Dermis microvascular lymphatic vessel endothelial cell (primary cell): Measurements from ENCODE around the gene SLC13A1. TPM values are rescaled to one million over a fixed set of nuclear protein-coding genes. Genes with fewer than 3 reads are reported as not detected.

Experiments
- DNase-seq, 2 donors: peaks; one replicate each; pipeline versions ENCODE4 v3.0.0 to v3.0.0-alpha.2; 2010; ENCODE audit warnings: low read depth in 2 of 2
- total RNA-seq: library from RNA; depleted of rRNA; stranded (reverse); fragments of >200 nt; gene quantifications from 2 replicates; pipeline ENCODE4 v1.2.1, GENCODE V29; 2014

The SLC13A1 gene
- total RNA-seq, 1 donor from 2014 or later: not detected

DNA sequence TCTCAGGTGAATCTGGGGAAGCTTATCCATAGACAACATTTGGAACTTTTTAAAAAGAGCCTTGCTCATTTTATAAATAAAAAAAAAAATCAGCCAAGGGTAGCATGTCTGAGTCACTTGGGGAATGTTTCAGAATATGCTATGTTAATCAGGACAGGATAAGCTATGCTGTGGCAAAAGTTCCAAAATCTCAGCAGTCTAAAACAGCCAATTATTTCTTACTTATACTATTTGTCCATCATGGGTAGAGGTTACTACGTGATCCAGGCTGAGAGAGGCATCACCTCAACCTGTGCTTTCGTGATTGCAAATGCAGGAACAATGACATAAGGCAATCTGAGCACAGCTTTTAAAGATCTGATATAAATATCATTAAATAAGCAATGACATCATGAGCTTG, 6.5 kb downstream of the SLC13A1 start:
- no peak for DNase-seq

DNA sequence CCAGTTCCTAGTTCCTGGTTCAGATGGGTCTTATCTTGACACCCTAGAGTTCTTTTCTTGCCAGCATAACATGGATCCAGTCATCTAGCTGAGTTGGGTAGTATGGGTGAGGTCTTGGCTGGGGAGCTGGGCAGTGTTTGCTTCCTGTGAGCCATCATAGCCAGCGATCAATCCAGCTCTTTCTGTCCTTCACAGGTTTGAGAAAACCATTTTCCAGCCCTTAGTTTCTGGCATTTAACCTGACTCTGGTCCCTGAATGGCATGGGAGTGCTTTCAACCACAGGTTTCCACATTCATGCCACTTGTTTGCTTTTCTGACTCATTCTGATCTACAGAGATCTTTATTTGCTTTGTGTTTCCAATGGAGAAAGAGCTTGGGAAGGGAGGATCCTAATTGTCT, 8.6 kb downstream of the SLC13A1 start:
- DNase-seq: no peak

- peak in 1 of 2 donors; percentile 2 for DNase-seq
Measured at GRCh38 chr7:123190109-123190831, 9.5 kb downstream of the SLC13A1 start.

DNA sequence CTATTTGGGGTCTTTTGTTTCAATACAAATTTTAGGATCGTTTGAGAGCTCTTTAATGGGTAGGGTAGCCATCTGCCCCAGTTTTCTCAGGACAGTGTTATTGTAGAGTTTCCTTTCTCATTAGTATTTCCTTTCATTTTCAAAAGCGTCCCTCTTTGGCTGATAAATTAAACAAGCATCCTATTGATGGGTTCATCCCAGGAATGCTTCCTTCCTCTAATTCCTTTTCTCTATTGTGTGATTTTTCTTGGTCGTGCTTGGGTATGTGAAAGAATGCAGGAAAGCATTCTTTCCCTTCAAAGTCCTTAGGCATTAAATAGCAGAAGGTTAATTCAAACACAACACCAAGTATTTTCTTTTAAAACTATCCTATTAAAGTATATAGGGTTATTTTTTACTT, 14.0 kb downstream of the SLC13A1 start:
- no peak for DNase-seq

GRCh38 chr7:123184271-123184670, 15.5 kb downstream of the SLC13A1 start:
- no peak for DNase-seq

GRCh38 chr7:123183431-123183830, 16.3 kb downstream of the SLC13A1 start:
- DNase-seq: no peak

DNA sequence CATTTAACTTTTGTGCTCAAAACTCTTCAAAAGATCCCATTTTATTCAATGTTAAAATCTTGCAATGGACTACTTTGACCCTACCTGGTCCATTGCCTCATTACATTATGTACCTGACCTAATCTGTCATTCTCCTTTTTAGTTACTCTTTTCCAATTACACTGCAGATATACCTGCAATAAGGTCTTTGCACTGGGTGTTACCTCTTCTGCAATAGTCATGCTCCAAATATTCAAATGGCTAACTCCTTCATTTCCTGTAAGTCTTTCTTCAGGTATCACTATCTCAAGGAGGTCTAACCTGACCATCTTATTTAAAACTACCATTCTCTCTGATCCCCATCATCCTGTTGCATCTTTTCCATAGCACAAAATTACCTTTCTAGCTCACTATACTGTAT, 22.3 kb downstream of the SLC13A1 start:
- no peak for DNase-seq

- no peak for DNase-seq
Measured at GRCh38 chr7:123170333-123171246, 29.2 kb downstream of the SLC13A1 start.

DNA sequence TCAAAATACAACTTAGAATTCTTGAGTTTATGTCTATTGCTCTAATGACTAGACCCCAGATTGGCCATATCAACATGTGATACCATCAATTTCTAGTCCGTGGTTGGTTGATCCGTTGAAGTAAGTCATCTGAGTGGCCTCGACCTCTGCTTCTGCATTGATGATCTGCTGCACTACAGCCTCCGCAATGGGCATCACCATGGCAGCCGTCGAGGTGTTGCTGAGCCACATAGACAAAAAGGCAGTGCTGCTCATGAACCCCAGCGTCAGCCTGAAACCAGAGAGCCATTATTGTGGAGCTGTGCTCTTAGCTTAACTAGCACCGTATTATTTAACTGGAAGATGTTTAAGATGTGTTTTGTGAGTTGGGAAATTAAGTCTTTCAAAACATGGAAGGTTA, 30.7 kb downstream of the SLC13A1 start:
- DNase-seq: no peak

DNA sequence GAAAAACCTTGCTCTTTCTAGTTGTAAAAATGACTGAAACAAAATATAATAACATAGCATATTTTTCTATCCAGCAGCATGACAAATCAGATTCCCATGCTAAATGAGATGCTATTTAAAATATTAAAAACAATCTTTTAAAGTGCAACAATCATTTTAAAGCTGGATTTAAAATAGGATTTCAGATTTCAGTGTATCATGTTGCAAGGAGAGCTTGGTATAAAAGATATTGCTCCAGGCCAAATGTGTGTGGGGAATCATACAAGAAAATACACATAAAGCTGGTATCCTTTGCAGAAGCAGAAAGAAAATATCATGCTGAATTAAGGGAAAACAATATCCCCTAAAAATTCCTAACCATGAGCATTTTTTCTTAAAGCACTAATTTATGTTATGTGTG, 42.2 kb downstream of the SLC13A1 start:
- no peak for DNase-seq

DNA sequence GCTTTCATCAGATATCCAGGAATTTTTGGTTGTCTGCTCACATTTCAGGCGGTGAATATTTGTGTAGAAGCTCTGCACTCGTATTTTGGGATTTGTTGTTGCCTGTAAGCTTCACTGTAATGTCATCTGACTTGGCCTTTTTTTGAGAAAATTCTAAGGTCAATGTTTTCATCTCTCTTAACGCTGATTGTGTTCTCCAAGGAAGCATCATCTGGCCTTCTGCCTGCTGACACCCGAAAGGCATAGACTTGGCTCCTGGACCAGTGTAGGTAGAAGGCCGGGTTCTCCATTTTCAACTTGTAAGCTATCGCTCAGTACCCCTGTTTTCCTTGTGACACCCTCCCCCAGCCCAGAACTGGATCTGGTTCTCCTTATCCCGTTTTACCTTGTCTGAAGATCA, 44.2 kb downstream of the SLC13A1 start:
- no peak for DNase-seq

GRCh38 chr7:123154231-123154860, 45.4 kb downstream of the SLC13A1 start:
- DNase-seq: peak; percentile 83 to 88

GRCh38 chr7:123151443-123151842, 48.3 kb downstream of the SLC13A1 start:
- no peak for DNase-seq

DNA sequence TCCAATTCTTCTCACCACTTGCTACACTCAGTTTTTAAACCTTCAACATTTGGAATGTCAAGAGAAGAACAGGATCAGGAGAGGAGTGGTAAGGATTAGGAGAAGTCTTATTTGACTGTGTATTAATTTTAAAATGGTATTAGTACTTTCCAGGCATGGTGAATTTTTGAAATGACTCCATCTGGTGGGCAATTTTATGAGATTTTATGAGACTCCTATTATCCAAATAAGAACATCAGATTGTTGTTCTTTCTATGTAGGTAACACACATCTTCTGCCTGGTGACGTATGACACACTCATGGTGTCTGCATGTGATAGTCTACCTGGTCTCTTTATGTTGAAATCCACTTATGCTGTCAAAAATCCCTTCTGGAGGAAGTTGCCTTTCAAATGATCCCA, 51.0 kb downstream of the SLC13A1 start:
- peak; percentile 12 to 13 for DNase-seq

GRCh38 chr7:123143252-123144006, 56.3 kb downstream of the SLC13A1 start:
- DNase-seq: no peak

- DNase-seq: no peak
Measured at GRCh38 chr7:123140561-123140960, 59.2 kb downstream of the SLC13A1 start.

DNA sequence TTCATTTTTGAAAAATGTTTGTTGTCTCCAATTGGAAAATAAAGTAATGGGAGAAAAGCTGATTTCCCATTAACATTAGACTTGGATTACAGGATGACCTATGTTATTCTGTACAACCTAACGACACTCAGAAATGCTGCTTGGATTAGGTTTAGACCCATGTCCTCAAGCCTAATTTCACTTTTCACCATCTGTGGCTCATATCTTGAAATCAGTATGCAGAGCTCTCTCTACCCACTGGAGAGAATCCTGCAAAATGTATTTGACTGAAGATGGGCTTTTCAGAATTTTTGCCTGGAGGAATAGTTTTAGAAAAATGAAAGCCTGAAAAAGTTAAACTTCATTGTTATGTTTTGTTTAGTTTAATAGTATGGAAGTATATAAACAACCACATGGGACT, 63.8 kb downstream of the SLC13A1 start:
- DNase-seq: no peak

DNA sequence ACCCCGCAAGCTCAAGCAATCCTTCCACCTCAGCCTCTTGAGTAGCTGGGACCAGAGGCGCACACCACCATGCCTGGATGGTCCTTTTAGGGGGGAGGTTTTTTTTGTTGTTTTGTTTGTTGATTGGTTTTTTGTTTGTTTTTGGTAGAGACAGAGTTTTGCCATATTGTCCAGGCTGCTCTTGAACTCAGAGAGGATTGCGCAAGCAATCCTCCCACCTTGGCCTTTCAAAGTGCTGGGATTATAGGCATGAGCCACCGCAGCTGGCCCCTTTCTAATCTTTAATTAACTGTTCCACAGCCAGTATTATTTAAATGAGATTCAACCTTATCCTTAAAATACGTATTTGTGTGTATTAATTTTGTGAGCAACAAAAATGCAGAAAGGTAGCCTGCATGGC, 65.8 kb downstream of the SLC13A1 start:
- no peak for DNase-seq

- no peak for DNase-seq
Measured at GRCh38 chr7:123131961-123132360, 67.8 kb downstream of the SLC13A1 start.

- DNase-seq: no peak
Measured at GRCh38 chr7:123131556-123131955, 68.2 kb downstream of the SLC13A1 start.

- no peak for DNase-seq
Measured at GRCh38 chr7:123131140-123131539, 68.6 kb downstream of the SLC13A1 start.

GRCh38 chr7:123126691-123127090, 73.1 kb downstream of the SLC13A1 start:
- no peak for DNase-seq
